DND-41 (cell line): ENCODE measurements around the gene PVALEF.

Experiments used
- EZH2 ChIP-seq: IDR thresholded peaks from 3 replicates; pipeline ENCODE4 v1.6.1; 2012; ENCODE audit warnings: borderline replicate concordance, low read depth, mild to moderate bottlenecking, moderate library complexity, low read length, inconsistent platforms; ENCODE audit not compliant: severe bottlenecking
- TF ChIP-seq, protein P1 (sequence below): IDR thresholded peaks from 2 replicates; pipeline ENCODE4 v1.5.1; 2012; ENCODE audit warnings: borderline replicate concordance, low read length, moderate library complexity, mild to moderate bottlenecking; ENCODE audit not compliant: poor library complexity, severe bottlenecking; ENCODE audit errors: extremely low read depth

DNA sequence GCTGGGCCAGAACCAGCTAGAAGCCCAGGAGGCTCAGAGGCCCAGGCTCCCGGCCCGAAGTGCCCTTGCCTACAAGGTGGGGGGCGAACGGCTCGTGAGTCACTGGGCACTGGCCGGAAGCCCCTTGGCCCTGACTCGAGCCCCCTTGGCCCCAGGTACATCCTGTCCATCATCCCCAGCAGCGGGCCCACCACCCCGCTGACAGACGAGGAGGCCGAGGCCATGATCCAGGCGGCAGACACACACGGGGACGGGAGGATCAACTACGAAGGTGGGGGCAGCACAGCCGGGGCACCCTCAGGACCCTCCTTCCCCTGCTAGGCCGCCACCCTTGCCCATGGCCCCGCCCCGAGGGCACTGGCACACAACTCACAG is 16.5 kb downstream of the PVALEF start:
- TF ChIP-seq, protein P1, sequence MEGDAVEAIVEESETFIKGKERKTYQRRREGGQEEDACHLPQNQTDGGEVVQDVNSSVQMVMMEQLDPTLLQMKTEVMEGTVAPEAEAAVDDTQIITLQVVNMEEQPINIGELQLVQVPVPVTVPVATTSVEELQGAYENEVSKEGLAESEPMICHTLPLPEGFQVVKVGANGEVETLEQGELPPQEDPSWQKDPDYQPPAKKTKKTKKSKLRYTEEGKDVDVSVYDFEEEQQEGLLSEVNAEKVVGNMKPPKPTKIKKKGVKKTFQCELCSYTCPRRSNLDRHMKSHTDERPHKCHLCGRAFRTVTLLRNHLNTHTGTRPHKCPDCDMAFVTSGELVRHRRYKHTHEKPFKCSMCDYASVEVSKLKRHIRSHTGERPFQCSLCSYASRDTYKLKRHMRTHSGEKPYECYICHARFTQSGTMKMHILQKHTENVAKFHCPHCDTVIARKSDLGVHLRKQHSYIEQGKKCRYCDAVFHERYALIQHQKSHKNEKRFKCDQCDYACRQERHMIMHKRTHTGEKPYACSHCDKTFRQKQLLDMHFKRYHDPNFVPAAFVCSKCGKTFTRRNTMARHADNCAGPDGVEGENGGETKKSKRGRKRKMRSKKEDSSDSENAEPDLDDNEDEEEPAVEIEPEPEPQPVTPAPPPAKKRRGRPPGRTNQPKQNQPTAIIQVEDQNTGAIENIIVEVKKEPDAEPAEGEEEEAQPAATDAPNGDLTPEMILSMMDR, result no peak
- no peak for TF ChIP-seq EZH2
